AG04450 (cell line): ENCODE data around the gene PTPRD. TPM values are rescaled to one million over a fixed set of nuclear protein-coding genes. Genes with fewer than 3 reads are reported as not detected.

ENCODE experiments used
- CTCF ChIA-PET: fragments of 300-600, 350-600 bp; formaldehyde crosslinking; extraction: SDS; loops from one replicate; lab custom pipeline; 2022; ENCODE audit warnings: antibody characterized with exemption, inconsistent platforms; lab: Charles Lee
- POLR2A ChIA-PET: fragments of 350-600 bp; formaldehyde crosslinking; extraction: SDS; loops from one replicate; lab custom pipeline; 2021; ENCODE audit warnings: antibody characterized with exemption, inconsistent platforms; lab: Yijun Ruan, JAX
- DNase-seq: peaks from one replicate; pipeline ENCODE4 v3.0.0-alpha.2; 2011; ENCODE audit warnings: low read depth, low spot score
- H3K27ac ChIP-seq: one replicate; pipeline ENCODE4 v1.5.1; 2012; ENCODE audit warnings: low read depth, low read length, control low read depth
- H3K27me3 ChIP-seq: one replicate; pipeline ENCODE4 v1.6.0; 2012; ENCODE audit warnings: low read length; ENCODE audit not compliant: control insufficient read depth, insufficient read depth
- H3K4me3 ChIP-seq: 2 replicates; pipeline ENCODE4 v1.5.1; 2011; ENCODE audit warnings: mild to moderate bottlenecking, low read depth, low read length, control low read depth
- H3K9me3 ChIP-seq: 2 replicates; pipeline ENCODE4 v1.5.1; 2012; ENCODE audit warnings: low read length; ENCODE audit not compliant: control insufficient read depth, insufficient read depth
- CTCF ChIP-seq: IDR thresholded peaks from 2 replicates; pipeline ENCODE4 v1.5.1; 2011; ENCODE audit warnings: low read depth, low read length, control low read depth, inconsistent platforms
- polyA plus RNA-seq: library from polyadenylated mRNA; depleted of rRNA; stranded (reverse); fragments of >200 nt; gene quantifications from 2 replicates; pipeline ENCODE4 v1.2.3, GENCODE V29; 2011

PTPRD gene
- polyA plus RNA-seq, 1 experiment: 0.19 TPM

- no peak for TF ChIP-seq CTCF
- CTCF ChIA-PET: no interaction called here
Measured at GRCh38 chr9:10411272-10411671, 201.5 kb downstream of the PTPRD start.

GRCh38 chr9:10403283-10403682 lies 209.5 kb downstream of the PTPRD start:
- no peak for TF ChIP-seq CTCF
- ChIA-PET CTCF (no interaction called here), POLR2A (no interaction called here)
- Histone ChIP-seq H3K9me3 (no peaks in the 10 kb centered on the region), H3K27ac (no peak overlapping the region), H3K4me3 (no peak overlapping the region), H3K27me3 (no peaks in the 10 kb centered on the region)
- no peak for DNase-seq

More at GRCh38 chr9:10411272-10411671, 201.5 kb downstream of the PTPRD start:
- no peaks in the 10 kb centered on the region for H3K27me3 ChIP-seq
- no peak overlapping the region for H3K27ac ChIP-seq
- no peaks in the 10 kb centered on the region for H3K9me3 ChIP-seq
- POLR2A ChIA-PET: no interaction called here
- no peak overlapping the region for H3K4me3 ChIP-seq
- DNase-seq: no peak

GRCh38 chr9:10396615-10397014 lies 216.2 kb downstream of the PTPRD start:
- no peak overlapping the region for H3K4me3 ChIP-seq
- H3K27me3 ChIP-seq: no peaks in the 10 kb centered on the region
- DNase-seq: no peak
- no peak overlapping the region for H3K27ac ChIP-seq
- no peaks in the 10 kb centered on the region for H3K9me3 ChIP-seq
- POLR2A ChIA-PET: no interaction called here
- CTCF ChIA-PET: no interaction called here
- TF ChIP-seq CTCF: no peak

GRCh38 chr9:10387282-10387681 lies 225.5 kb downstream of the PTPRD start:
- Histone ChIP-seq H3K27me3 (no peaks in the 10 kb centered on the region), H3K9me3 (no peaks in the 10 kb centered on the region), H3K4me3 (no peak overlapping the region), H3K27ac (no peak overlapping the region)
- no peak for TF ChIP-seq CTCF
- DNase-seq: no peak
- ChIA-PET POLR2A (no interaction called here), CTCF (no interaction called here)

GRCh38 chr9:10371824-10372223 lies 241.0 kb downstream of the PTPRD start:
- Histone ChIP-seq H3K27ac (no peak overlapping the region), H3K9me3 (no peaks in the 10 kb centered on the region), H3K27me3 (no peaks in the 10 kb centered on the region), H3K4me3 (no peak overlapping the region)
- DNase-seq: no peak
- POLR2A ChIA-PET: no interaction called here
- CTCF ChIA-PET: no interaction called here
- TF ChIP-seq CTCF: no peak
